NB4 (cell line): ENCODE measurements around the gene INVS.
A peak's percentile ranks its signal among the peaks of the same experiment; 100 is the strongest.

ENCODE experiments used
- DNase-seq: peaks from one replicate; pipeline ENCODE4 v3.0.0; 2010; ENCODE audit warnings: low read depth
- H3K4me3 ChIP-seq: one replicate; pipeline ENCODE4 v1.5.1; 2011; ENCODE audit warnings: mild to moderate bottlenecking, low read depth, low read length, moderate library complexity
- MAX ChIP-seq: IDR thresholded peaks from 2 replicates; pipeline ENCODE4 v1.6.1; 2011; ENCODE audit warnings: low read depth, low read length
- MYC ChIP-seq: IDR thresholded peaks from 2 replicates; pipeline ENCODE4 v1.6.1; 2011; ENCODE audit warnings: low read depth, low read length
- POLR2A ChIP-seq: IDR thresholded peaks from 2 replicates; pipeline ENCODE4 v1.6.1; 2011; ENCODE audit warnings: mild to moderate bottlenecking; ENCODE audit not compliant: insufficient read length; ENCODE audit errors: extremely low read depth
- TF ChIP-seq, protein P1 (sequence below): IDR thresholded peaks from one replicate; pipeline ENCODE4 v1.5.1; 2012; ENCODE audit warnings: low read depth, low read length

The INVS gene

GRCh38 chr9:100098887-100099721 is at the start of gene INVS, which contains the start of gene ERP44:
Gene INVS (plus strand): TSS chr9:100099243. CDS start chr9:100104522, 5,279 bp downstream.
Gene ERP44 (minus strand): TSS chr9:100099000. CDS start chr9:100098840, 160 bp downstream.
- no peak for TF ChIP-seq MAX
- TF ChIP-seq POLR2A: peak; percentile 76
- peak; percentile 71 for TF ChIP-seq MYC
- peak; percentile 99 for DNase-seq
- H3K4me3 ChIP-seq: peak within 1 kb of the TSS; percentile 99

DNA sequence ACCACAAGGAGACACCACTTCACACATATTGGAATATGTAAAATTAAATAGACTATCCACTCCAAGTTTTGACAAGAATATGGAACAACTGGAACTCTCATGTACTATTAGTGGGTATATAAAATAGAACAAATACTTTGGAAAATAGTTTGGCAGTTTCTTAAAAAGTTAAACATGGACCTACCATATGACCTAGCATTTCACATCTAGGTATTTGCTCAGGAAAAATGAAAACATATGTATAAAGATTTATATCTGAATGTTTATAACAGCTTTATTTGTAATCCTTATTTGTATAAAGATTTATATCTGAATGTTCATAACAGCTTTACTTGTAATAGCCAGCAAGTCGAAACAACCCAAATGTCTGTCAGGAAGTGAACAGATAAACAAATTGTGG is 49.5 kb upstream of the INVS start:
- TF ChIP-seq POLR2A (no peak), MAX (no peak), MYC (no peak)
- TF ChIP-seq, protein P1, sequence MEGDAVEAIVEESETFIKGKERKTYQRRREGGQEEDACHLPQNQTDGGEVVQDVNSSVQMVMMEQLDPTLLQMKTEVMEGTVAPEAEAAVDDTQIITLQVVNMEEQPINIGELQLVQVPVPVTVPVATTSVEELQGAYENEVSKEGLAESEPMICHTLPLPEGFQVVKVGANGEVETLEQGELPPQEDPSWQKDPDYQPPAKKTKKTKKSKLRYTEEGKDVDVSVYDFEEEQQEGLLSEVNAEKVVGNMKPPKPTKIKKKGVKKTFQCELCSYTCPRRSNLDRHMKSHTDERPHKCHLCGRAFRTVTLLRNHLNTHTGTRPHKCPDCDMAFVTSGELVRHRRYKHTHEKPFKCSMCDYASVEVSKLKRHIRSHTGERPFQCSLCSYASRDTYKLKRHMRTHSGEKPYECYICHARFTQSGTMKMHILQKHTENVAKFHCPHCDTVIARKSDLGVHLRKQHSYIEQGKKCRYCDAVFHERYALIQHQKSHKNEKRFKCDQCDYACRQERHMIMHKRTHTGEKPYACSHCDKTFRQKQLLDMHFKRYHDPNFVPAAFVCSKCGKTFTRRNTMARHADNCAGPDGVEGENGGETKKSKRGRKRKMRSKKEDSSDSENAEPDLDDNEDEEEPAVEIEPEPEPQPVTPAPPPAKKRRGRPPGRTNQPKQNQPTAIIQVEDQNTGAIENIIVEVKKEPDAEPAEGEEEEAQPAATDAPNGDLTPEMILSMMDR: no peak
- no peak overlapping the region for H3K4me3 ChIP-seq

GRCh38 chr9:100052375-100052774 is 46.7 kb upstream of the INVS start:
- no peak for TF ChIP-seq MYC
- no peak for TF ChIP-seq POLR2A
- TF ChIP-seq, protein P1: no peak
- no peak for TF ChIP-seq MAX
- H3K4me3 ChIP-seq: no peak overlapping the region
- DNase-seq: no peak

More for the DNA sequence above, 49.5 kb upstream of the INVS start:
- no peak for DNase-seq

DNA sequence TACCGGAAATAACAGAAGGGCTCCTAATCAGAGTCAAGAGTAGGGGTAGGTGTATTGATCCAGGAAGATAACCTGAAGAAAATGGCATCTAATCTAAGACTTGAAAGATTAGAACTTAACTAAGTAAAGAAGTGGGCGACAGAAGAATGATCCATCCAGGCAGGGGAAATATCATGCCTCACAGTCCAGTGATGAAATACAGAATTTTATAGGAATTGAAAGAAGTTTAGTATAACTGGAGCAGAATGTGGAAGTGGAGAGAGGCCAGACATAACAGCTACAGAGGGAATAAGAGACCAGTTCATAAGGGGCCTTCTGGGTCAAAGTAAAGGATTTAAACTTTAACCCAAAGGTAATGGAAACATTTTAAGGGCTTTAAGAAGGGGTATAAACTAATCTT is 42.5 kb upstream of the INVS start:
- TF ChIP-seq MAX: no peak
- TF ChIP-seq, protein P1: no peak
- no peak for TF ChIP-seq MYC
- TF ChIP-seq POLR2A: no peak
- DNase-seq: no peak
- no peak overlapping the region for H3K4me3 ChIP-seq

DNA sequence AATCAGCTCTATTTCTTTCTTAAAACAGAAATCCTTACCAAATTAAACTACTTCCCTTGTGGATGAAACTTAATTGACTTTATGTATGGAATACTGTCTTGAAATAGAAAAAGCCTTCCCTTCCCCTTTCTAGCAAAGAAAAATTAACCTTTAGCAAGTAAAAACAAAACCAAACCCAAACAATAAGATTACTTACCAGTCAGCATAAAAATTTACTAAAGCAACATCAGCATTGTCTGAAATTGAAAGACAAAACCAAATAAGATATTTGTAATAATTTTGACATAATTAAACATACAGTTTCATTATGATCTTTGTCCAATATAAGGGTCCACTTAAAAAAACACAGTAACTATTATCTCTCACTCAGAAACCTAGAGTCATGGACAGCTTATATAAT is 41.4 kb upstream of the INVS start:
- TF ChIP-seq MAX: no peak
- TF ChIP-seq, protein P1: no peak
- TF ChIP-seq MYC: no peak
- no peak for TF ChIP-seq POLR2A
- no peak overlapping the region for H3K4me3 ChIP-seq
- no peak for DNase-seq
